GM10847 (cell line): ENCODE results near the gene TFCP2L1.

Source experiments
- POLR2A ChIP-seq: IDR thresholded peaks from 2 replicates; pipeline ENCODE4 v1.6.1; 2011; ENCODE audit not compliant: insufficient read length; ENCODE audit errors: extremely low read depth

TFCP2L1 gene

GRCh38 chr2:121218386-121218938, 66.5 kb downstream of the TFCP2L1 start:
- no peak for TF ChIP-seq POLR2A

GRCh38 chr2:121217627-121218026, 67.4 kb downstream of the TFCP2L1 start:
- no peak for TF ChIP-seq POLR2A

- no peak for TF ChIP-seq POLR2A
Observed at GRCh38 chr2:121214296-121214695, 70.7 kb downstream of the TFCP2L1 start.

GRCh38 chr2:121213386-121213785, 71.6 kb downstream of the TFCP2L1 start:
- TF ChIP-seq POLR2A = no peak

GRCh38 chr2:121212661-121213325, 72.2 kb downstream of the TFCP2L1 start:
- no peak for TF ChIP-seq POLR2A

GRCh38 chr2:121211689-121212151, 73.3 kb downstream of the TFCP2L1 start:
- TF ChIP-seq POLR2A = no peak

GRCh38 chr2:121211251-121211650, 73.8 kb downstream of the TFCP2L1 start:
- no peak for TF ChIP-seq POLR2A

- TF ChIP-seq POLR2A = no peak
Observed at GRCh38 chr2:121210691-121211090, 74.3 kb downstream of the TFCP2L1 start.

GRCh38 chr2:121209014-121209610, 75.9 kb downstream of the TFCP2L1 start:
- TF ChIP-seq POLR2A = no peak

GRCh38 chr2:121207494-121207893, 77.5 kb downstream of the TFCP2L1 start:
- no peak for TF ChIP-seq POLR2A

- no peak for TF ChIP-seq POLR2A
Observed at GRCh38 chr2:121205321-121205942, 79.6 kb downstream of the TFCP2L1 start.

GRCh38 chr2:121203591-121204249, 81.3 kb downstream of the TFCP2L1 start:
- TF ChIP-seq POLR2A = no peak

- no peak for TF ChIP-seq POLR2A
Observed at GRCh38 chr2:121202541-121203310, 82.3 kb downstream of the TFCP2L1 start.

GRCh38 chr2:121201796-121202195, 83.2 kb downstream of the TFCP2L1 start:
- TF ChIP-seq POLR2A = no peak
